IPS-NIHi7 (cell line): ENCODE results near the gene PTPRN2.
"Not testable (repeated sequence)": the region's sequence is repeated elsewhere in the genome, so short reads cannot be mapped to it uniquely, and the experiment has no call there.

ENCODE experiments used
- DNase-seq: peaks from one replicate; pipeline ENCODE4 v3.0.0; 2012; ENCODE audit warnings: mixed read lengths; ENCODE audit errors: extremely low spot score

PTPRN2 gene

DNA sequence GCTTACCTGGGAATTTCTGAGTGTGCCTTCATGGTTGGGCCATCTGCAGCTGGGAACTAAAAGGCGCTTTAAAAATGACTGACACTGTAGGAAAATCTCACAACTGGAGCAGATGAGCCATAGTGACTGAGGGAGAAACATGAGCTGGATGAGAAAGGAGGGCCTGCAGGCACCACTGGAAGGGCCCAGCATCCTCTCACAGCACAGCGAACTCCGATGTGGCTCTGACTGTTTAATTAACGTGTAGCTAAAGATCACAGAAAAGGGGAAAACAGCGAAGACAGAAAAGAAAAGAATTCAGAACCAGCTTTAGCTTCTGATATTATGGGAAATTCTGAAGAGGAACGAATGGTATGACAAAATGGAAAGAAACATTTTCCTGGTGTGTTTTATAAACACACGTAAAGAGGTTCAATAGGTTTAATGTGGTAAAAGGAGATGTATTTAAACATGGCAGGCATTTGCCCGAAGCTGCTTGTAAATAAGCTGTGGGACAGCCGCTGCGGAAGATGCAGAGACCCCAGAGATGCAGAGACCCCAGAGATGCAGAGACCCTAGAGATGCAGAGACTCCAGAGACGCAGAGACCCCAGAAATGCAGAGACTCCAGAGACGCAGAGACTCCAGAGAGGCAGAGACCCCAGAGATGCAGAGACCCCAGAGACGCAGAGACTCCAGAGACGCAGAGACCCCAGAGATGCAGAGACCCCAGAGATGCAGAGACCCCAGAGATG is 534.3 kb downstream of the PTPRN2 start:
- DNase-seq, result no peak

GRCh38 chr7:158052381-158053060 is 535.1 kb downstream of the PTPRN2 start:
- DNase-seq, result no peak

DNA sequence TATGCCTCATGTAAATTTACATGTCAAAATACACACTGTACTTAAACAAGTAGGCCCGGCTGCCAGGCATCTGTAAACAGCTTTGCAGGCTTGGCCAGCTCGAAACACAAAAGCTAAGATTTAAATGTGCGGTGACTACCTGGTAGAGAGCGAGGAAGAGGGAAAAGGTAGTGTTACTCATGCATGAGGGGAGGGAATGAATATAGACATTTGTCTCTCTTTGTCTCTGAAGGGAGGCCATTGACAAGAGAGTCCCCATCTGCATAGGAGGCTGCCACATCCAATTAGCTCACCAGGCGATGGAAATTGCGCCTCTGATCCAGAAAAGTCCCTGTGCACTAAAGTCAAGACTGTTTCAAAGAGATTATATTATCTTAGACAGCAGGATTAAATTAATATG is 535.8 kb downstream of the PTPRN2 start:
- DNase-seq, result no peak

GRCh38 chr7:158050978-158051651 is 536.5 kb downstream of the PTPRN2 start:
- no peak for DNase-seq

DNA sequence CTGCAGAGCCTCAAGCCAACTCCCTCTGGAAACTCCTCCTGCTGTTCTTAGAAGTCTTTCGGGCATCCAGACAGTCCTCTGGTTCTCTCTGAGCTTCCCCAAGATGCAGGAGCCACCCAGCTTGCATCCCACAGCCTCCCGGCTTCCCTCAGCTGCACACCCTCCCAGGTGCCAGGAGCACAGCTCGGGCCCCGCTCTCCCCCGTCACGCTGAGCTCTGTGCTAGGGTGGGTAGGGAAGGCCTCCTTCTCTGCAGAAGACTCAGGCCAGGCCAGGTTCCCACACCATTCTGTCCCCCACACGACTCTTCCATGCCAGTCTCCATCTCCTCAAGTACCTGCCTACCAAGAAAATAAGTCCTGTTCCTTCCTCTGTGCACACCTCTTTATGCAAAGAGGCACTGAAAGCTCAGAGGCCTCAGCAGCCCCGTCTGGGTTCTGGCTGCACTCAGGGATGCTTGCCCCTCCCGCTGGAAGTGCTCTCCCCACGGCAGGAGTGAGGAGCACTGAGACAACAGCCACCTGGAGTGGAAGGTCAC is 537.1 kb downstream of the PTPRN2 start:
- no peak for DNase-seq

GRCh38 chr7:158049271-158049670 is 538.4 kb downstream of the PTPRN2 start:
- no peak for DNase-seq

DNA sequence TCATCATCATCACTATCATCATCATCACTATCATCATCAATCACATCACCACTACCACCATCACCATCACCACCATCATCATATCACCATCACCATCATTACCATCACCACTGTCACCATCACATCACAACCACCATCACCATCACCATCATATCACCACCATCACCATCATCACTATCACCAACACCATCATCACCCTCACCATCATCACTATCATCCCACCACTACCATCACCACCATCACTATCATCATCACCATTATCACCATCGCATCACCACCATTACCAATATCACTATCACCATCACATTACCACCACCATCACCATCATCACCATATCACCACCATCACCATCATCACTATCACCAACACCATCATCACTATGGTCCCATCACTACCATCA is 539.1 kb downstream of the PTPRN2 start:
- DNase-seq, result no peak

GRCh38 chr7:158047391-158048059 is 540.1 kb downstream of the PTPRN2 start:
- DNase-seq, result no peak

DNA sequence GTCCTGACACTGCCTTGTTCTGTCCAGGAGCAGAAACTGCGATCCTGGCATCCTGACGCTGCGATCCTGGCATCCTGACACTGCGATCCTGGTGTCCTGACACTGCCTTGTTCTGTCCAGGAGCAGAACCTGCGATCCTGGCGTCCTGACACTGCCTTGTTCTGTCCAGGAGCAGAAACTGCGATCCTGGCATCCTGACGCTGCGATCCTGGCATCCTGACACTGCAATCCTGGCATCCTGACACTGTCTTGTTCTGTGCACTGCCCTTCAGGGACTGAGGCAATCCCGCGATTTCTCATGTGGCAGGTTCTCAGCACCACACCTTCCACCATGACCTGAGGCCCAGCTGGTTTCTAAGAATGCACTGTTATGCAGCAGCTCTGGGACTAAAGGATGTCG is 541.4 kb downstream of the PTPRN2 start:
- DNase-seq, result not testable (repeated sequence)

GRCh38 chr7:158044482-158044823 is 543.2 kb downstream of the PTPRN2 start:
- no peak for DNase-seq

DNA sequence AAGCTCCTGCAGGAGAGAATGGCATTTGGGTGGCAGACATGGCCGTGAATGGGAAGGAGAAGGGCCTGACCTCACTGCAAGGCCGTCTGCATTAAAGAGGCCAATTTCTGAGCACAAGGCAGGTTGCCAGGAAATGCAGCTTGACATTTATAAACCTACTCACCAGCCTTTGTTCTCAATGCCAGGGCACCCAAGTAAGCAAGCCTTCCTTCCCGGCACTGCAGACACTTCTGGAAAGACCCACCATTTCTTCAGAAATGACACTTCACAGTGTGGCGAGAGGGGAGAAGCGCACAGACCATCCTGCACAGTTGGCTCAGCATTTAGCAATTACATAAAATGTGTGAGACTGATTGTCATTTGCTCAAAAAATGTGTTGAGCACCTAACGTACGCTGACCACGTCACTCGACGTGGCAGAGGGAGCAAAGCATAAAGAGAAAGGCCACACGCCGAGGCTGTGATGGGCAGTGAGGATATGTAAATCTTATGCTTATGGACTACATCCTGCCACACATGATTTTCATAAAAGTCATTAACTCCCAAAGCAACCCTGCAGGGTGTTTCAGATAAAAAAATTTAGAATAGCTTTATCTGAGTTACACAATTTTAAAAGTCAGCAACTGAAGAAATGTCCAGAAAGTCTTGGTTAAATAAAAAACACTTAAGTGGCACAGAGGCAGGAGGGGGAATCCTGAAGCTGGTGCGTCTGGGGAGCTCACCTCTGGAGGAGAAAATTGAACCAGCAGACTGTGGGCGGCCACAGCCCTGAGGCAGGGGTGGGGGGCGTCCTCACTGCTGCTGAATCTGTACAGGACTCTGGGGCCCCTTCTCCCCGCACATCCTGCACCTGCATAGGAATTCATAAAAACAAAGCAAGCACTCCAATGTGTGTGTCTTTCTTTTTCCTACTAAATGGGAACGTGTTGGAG is 543.8 kb downstream of the PTPRN2 start:
- DNase-seq, result no peak

DNA sequence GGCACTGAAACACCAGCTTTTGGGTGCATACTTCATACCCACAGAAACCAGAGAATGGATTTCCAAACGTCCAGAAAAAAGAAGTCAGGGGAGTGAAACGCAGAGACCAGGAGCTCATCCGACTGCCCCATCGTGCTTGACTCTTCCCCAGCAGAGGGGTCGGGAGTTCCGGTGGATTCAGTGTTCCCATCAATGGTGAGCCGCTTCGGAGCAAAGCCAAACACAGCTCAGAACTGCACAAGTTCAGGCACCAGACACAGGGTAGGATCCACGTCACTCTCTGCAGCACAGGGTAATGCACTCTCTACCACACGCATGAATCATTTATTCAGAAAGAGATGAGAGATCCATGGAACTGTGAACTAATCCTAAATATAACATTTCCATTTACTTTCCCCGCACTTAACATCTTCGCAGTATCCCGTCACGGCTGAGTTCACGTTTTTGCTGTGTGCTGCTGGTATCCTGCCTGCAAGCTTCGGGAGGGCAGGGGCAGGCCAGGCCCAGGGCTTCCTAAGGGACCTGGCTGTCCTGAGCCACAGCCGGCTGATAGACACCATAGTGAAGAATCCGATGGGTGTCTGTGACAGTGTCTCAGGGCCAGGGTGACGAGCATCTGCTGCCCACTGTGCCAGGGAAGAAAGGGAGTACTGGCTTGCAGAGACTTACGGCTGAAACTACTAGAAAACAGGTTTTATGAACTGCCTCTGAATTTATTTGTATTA is 545.3 kb downstream of the PTPRN2 start:
- no peak for DNase-seq

DNA sequence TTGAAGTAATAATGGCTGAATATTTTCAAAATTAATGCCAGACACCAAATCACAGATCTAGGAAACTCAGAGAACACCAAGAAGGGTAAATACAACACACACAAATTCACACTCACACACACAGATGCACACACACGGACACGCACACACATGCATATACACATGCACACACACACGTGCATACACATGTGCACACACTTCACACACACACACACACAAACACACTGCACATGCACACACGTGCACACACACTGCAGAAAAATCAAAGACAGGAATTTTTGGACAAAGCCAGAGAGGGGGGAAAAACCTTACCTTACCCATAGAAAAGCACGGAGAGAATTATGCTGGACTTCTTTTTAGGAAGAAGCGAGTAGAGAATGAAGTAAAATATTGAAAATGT is 547.4 kb downstream of the PTPRN2 start:
- no peak for DNase-seq

GRCh38 chr7:158039270-158039669 is 548.4 kb downstream of the PTPRN2 start:
- no peak for DNase-seq

- no peak for DNase-seq
Observed at GRCh38 chr7:158037211-158037610, 550.4 kb downstream of the PTPRN2 start.

DNA sequence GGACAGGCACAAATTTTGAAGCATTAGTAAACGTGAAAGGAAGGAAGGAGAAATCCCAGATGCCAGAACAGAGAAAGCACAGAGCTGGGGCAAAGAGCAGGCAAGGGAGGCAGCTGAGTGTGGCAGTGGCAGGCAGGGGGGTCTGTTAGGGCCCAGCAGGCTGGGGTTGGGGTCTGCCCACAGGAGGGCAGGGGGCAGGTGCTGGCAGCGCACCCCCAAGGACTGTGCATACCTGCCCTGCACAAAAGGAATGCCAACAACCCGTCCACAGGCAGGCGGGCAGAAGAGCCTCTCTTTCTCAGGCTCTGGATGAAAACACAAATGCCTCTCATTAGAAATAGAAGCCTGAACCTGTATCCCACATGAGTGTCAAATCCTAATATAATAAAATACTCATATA is 552.3 kb downstream of the PTPRN2 start:
- no peak for DNase-seq

- no peak for DNase-seq
Observed at GRCh38 chr7:158034571-158034970, 553.1 kb downstream of the PTPRN2 start.

DNA sequence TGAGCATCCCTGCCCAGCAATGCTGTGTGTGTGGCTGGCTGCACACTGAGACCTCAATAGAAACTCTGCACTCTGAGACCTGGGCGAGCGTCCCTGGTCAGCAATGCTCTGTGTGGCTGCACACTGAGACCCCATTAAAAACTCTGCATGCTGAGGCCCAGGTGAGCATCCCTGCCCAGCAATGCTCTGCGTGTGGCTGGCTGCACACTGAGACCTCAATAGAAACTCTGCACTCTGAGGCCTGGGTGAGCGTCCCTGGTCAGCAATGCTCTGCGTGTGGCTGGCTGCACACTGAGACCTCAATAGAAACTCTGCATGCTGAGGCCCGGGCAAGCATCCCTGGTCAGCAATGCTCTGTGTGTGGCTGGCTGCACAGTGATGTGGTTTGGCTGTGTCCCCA is 553.7 kb downstream of the PTPRN2 start:
- not testable (repeated sequence) for DNase-seq

GRCh38 chr7:158033196-158033595 is 554.4 kb downstream of the PTPRN2 start:
- no peak for DNase-seq

DNA sequence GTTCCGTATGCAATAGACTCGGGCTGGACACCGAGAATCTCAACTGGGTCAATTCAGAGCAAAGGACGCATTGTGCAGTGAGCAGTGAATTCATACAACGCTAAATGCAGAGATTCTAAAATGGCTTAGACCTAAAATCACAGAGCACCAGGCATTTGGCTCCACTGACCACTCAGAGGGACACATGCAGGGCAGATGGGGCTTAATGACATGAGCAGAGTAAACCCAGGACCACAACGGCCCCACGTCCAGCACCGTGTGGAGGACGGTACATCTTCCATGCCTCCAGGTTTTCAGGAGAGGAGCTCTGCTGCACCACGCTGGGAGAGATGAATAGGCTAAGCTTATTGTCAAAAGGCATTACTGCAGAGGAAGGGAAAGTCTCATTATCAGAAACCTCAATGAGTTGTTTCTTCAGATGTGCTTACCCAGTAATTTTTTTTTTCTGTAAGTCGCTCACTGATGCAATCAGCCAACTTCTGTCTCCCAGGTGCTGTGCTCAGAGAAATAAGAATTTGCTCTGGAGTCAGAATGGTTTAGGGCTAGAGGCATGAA is 555.0 kb downstream of the PTPRN2 start:
- no peak for DNase-seq
